HepG2 (cell line): ENCODE data around the gene KPNB1. TPM values are rescaled to one million over a fixed set of nuclear protein-coding genes. Genes with fewer than 3 reads are reported as not detected.

Source experiments
- ETV6 ChIP-seq: sonication (generic); formaldehyde crosslinking; conservative IDR thresholded peaks from 2 replicates; pipeline ENCODE4 v1.4.0; 2020; ENCODE audit warnings: missing genetic modification reagents
- ISL2 ChIP-seq: sonication (generic); formaldehyde crosslinking; IDR thresholded peaks from 2 replicates; pipeline ENCODE4 v1.5.0; 2020; ENCODE audit warnings: missing genetic modification reagents
- ZNF256 ChIP-seq: sonication (generic); formaldehyde crosslinking; conservative IDR thresholded peaks from 2 replicates; pipeline ENCODE4 v1.4.0; 2020; ENCODE audit warnings: missing genetic modification reagents
- ZNF484 ChIP-seq: sonication (generic); formaldehyde crosslinking; IDR thresholded peaks from 2 replicates; pipeline ENCODE4 v1.5.1; 2020; ENCODE audit warnings: mild to moderate bottlenecking, low read depth, missing genetic modification reagents, borderline replicate concordance
- polyA plus RNA-seq, 8 experiments: library from polyadenylated mRNA; depleted of rRNA in 3 of 8; stranded (reverse) in 7 of 8; unstranded in 1 of 8; fragments of >200 nt; fragmentation: Illumina TruSeq in 4 of 8; extraction: Trizol in 4 of 8; gene quantifications; 2 replicates each; pipeline versions ENCODE4 v1.2.1 to v1.2.3, GENCODE V29; 2011 to 2016; ENCODE audit warnings: low read depth in 4 of 8, missing spikeins in 1 of 8, mixed read lengths in 1 of 8; ENCODE audit not compliant: insufficient read depth in 1 of 8
- total RNA-seq, 5 experiments: library from RNA; depleted of rRNA; stranded (reverse); fragments of >200 nt; fragmentation: Illumina TruSeq; extraction: Trizol; gene quantifications; 2 replicates each; pipeline ENCODE4 v1.2.3, GENCODE V29; 2016; ENCODE audit warnings: low read depth in 1 of 5
- TF ChIP-seq, protein P1 (sequence below): sonication (generic); formaldehyde crosslinking; IDR thresholded peaks from 2 replicates; pipeline ENCODE4 v1.4.0; 2020; ENCODE audit warnings: mild to moderate bottlenecking, missing genetic modification reagents
- TF ChIP-seq, protein P2 (sequence below): sonication (generic); formaldehyde crosslinking; IDR thresholded peaks from 2 replicates; pipeline ENCODE4 v1.5.1; 2020; ENCODE audit warnings: mild to moderate bottlenecking, missing genetic modification reagents, moderate library complexity
- TF ChIP-seq, protein P3 (sequence below), 2 experiments: sonication (generic) in 1 of 2; formaldehyde crosslinking in 1 of 2; IDR thresholded peaks; 2 replicates each; pipeline versions ENCODE4 v1.4.0 to v1.6.1; 2018 to 2020; ENCODE audit warnings: missing genetic modification reagents in 2 of 2, borderline replicate concordance in 1 of 2, low read depth in 1 of 2, mild to moderate bottlenecking in 1 of 2, missing biosample characterization in 1 of 2
- TF ChIP-seq, protein P4 (sequence below): sonication (generic); formaldehyde crosslinking; IDR thresholded peaks from 2 replicates; pipeline ENCODE4 v1.8.0; 2022; ENCODE audit warnings: mild to moderate bottlenecking, missing genetic modification reagents; ENCODE audit not compliant: insufficient replicate concordance

KPNB1 gene
- total and polyA plus RNA-seq, 2 of the 13 experiments (the other 11 are each of a cell fraction or from before 2014, with no cell fraction given): 164 to 424 TPM

DNA sequence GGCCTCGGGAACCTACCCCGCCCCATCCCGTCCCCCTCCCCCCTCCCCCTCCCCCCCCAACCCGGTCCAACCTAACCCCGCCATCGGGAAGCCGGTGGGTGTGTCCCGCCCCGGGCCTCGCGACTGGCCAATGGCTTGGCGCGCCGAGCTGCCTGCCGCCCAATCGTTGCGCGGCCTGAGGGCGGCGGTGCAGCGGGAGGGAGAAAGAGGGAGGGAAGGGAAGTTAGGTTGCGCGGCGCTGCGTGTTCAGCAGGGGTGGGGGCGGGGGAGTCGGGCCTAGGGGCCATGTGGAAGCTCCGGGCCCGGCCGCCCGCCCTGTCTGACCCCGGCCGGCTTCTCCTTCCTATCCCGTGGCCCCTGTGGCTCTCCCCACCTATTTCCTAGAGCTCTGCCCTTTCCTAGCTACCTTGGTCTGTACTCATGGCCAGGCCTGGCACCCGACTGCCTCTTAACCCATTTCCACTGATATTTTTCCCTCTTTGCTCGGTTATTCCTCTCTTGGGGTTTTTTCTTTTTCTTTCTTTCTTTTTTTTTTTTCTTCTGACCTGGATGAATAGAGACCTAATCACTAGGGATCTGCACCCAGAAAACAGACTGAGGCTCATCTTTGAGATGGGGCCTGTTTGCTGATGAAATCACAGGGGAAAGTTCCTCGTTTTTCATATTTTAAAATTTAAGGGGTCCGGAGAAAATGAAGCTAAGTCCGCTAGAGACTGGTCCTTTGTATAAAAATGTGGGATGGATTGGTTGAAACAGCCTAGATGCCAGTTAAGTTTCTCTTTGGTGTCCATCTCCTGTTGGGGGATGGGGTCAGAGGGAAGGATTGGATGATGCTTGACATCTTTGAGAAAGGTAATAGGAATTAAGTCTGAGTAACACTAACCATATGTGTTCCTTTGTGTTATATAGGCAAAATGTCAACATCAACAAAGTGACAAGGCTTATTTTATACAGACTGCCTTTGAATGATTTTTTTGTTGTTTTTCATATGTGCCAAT is 1.1 kb downstream of the KPNB1 start (continued):
- TF ChIP-seq, protein P1, sequence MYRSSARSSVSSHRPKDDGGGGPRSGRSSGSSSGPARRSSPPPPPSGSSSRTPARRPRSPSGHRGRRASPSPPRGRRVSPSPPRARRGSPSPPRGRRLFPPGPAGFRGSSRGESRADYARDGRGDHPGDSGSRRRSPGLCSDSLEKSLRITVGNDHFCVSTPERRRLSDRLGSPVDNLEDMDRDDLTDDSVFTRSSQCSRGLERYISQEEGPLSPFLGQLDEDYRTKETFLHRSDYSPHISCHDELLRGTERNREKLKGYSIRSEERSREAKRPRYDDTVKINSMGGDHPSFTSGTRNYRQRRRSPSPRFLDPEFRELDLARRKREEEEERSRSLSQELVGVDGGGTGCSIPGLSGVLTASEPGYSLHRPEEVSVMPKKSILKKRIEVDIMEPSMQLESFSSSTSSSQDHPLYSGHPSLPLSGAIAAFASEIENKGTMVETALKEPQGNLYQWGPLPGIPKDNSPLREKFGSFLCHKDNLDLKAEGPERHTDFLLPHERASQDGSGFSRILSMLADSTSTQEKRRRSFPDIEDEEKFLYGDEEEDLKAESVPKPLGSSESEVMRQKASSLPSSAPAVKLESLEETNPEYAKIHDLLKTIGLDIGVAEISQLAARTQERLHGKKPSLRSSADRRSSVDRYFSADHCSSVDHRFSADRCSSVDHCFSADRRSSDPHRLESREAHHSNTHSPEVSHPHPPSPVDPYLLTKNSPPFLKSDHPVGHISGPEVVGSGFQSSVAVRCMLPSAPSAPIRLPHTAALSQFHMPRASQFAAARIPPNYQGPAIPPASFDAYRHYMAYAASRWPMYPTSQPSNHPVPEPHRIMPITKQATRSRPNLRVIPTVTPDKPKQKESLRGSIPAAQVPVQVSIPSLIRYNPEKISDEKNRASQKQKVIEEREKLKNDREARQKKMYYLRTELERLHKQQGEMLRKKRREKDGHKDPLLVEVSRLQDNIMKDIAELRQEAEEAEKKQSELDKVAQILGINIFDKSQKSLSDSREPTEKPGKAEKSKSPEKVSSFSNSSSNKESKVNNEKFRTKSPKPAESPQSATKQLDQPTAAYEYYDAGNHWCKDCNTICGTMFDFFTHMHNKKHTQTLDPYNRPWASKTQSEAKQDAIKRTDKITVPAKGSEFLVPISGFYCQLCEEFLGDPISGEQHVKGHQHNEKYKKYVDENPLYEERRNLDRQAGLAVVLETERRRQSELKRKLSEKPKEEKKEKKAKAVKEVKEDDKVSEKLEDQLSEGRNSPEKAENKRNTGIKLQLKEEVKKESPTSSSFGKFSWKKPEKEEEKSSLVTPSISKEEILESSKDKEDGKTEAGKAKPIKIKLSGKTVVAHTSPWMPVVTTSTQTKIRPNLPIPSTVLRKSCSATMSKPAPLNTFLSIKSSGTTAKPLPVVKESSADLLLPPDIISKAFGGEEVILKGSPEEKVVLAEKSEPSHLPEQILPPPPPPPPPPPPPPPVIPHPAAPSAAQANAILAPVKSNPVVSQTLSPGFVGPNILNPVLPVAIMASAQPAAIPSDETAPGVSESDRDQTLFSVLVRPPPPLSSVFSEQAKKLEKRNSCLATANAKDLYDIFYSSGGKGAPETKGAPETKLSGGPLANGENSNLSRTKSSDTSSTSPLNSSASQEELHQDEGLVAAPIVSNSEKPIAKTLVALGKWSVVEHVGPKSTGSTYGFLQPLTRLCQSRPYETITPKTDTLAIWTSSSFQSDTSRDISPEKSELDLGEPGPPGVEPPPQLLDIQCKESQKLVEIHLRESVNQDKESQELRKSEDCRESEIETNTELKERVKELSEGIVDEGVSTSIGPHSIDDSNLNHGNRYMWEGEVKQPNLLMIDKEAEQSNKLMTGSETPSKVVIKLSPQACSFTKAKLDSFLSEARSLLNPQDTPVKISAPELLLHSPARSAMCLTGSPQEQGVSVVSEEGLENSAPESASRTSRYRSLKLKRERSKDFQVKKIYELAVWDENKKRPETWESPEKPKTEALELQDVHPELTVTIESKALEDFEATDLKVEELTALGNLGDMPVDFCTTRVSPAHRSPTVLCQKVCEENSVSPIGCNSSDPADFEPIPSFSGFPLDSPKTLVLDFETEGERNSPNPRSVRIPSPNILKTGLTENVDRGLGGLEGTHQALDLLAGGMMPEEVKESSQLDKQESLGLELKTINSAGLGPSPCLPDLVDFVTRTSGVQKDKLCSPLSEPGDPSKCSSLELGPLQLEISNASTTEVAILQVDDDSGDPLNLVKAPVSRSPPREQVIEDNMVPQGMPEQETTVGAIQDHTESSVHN (CRISPR knock-in tag): no peak; the same call in 1 of the 2 replicates
- TF ChIP-seq, protein P2, sequence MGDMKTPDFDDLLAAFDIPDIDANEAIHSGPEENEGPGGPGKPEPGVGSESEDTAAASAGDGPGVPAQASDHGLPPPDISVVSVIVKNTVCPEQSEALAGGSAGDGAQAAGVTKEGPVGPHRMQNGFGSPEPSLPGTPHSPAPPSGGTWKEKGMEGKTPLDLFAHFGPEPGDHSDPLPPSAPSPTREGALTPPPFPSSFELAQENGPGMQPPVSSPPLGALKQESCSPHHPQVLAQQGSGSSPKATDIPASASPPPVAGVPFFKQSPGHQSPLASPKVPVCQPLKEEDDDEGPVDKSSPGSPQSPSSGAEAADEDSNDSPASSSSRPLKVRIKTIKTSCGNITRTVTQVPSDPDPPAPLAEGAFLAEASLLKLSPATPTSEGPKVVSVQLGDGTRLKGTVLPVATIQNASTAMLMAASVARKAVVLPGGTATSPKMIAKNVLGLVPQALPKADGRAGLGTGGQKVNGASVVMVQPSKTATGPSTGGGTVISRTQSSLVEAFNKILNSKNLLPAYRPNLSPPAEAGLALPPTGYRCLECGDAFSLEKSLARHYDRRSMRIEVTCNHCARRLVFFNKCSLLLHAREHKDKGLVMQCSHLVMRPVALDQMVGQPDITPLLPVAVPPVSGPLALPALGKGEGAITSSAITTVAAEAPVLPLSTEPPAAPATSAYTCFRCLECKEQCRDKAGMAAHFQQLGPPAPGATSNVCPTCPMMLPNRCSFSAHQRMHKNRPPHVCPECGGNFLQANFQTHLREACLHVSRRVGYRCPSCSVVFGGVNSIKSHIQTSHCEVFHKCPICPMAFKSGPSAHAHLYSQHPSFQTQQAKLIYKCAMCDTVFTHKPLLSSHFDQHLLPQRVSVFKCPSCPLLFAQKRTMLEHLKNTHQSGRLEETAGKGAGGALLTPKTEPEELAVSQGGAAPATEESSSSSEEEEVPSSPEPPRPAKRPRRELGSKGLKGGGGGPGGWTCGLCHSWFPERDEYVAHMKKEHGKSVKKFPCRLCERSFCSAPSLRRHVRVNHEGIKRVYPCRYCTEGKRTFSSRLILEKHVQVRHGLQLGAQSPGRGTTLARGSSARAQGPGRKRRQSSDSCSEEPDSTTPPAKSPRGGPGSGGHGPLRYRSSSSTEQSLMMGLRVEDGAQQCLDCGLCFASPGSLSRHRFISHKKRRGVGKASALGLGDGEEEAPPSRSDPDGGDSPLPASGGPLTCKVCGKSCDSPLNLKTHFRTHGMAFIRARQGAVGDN (CRISPR knock-in tag): peak; percentile 72
- no peak for TF ChIP-seq ZNF256 (CRISPR knock-in tag)
- TF ChIP-seq ZNF484 (CRISPR knock-in tag): no peak
- TF ChIP-seq ISL2 (CRISPR knock-in tag): no peak; the same call in 1 of the 2 replicates
- TF ChIP-seq ETV6 (CRISPR knock-in tag): no peak
- TF ChIP-seq, protein P3, sequence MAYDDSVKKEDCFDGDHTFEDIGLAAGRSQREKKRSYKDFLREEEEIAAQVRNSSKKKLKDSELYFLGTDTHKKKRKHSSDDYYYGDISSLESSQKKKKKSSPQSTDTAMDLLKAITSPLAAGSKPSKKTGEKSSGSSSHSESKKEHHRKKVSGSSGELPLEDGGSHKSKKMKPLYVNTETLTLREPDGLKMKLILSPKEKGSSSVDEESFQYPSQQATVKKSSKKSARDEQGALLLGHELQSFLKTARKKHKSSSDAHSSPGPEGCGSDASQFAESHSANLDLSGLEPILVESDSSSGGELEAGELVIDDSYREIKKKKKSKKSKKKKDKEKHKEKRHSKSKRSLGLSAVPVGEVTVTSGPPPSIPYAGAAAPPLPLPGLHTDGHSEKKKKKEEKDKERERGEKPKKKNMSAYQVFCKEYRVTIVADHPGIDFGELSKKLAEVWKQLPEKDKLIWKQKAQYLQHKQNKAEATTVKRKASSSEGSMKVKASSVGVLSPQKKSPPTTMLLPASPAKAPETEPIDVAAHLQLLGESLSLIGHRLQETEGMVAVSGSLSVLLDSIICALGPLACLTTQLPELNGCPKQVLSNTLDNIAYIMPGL (CRISPR knock-in tag; IDR thresholded peaks at IDR 0.05; ENCODE audit: borderline replicate concordance in 1 of 2, low read depth in 1 of 2): 0 out of 4 replicates have a peak, but pooled peaks of 1 of the 2 experiments have one; percentile 42
- TF ChIP-seq, protein P4, sequence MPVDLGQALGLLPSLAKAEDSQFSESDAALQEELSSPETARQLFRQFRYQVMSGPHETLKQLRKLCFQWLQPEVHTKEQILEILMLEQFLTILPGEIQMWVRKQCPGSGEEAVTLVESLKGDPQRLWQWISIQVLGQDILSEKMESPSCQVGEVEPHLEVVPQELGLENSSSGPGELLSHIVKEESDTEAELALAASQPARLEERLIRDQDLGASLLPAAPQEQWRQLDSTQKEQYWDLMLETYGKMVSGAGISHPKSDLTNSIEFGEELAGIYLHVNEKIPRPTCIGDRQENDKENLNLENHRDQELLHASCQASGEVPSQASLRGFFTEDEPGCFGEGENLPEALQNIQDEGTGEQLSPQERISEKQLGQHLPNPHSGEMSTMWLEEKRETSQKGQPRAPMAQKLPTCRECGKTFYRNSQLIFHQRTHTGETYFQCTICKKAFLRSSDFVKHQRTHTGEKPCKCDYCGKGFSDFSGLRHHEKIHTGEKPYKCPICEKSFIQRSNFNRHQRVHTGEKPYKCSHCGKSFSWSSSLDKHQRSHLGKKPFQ (CRISPR knock-in tag): no peak
